Measurements from ENCODE around the gene PPP1CA.

DNA sequence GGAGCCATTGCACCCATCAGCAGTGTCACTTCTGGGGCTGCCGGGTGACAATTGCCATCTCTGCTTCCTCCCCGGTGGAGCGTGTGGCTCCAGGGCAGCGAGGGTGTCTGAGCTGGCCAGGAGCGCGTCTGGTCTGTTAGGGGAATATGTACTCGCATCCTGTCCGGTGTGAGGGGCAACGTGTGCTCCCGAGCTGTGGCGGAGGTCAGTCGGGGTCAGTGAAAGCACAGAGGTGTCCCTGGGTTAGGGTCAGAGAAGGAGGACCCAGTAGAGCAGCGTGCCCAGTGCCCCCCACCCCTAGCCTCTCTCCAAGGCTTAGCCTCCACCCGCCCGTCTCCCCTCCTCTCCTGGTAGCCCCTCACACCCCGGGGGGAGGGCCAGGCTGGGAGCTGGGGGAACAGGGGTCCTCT lies 29.7 kb downstream of the PPP1CA start:
- no peak for TF ChIP-seq EZH2 (IDR thresholded peaks at IDR 0.05; ENCODE audit: low read length, missing control alignments)
- TF ChIP-seq, protein P1, sequence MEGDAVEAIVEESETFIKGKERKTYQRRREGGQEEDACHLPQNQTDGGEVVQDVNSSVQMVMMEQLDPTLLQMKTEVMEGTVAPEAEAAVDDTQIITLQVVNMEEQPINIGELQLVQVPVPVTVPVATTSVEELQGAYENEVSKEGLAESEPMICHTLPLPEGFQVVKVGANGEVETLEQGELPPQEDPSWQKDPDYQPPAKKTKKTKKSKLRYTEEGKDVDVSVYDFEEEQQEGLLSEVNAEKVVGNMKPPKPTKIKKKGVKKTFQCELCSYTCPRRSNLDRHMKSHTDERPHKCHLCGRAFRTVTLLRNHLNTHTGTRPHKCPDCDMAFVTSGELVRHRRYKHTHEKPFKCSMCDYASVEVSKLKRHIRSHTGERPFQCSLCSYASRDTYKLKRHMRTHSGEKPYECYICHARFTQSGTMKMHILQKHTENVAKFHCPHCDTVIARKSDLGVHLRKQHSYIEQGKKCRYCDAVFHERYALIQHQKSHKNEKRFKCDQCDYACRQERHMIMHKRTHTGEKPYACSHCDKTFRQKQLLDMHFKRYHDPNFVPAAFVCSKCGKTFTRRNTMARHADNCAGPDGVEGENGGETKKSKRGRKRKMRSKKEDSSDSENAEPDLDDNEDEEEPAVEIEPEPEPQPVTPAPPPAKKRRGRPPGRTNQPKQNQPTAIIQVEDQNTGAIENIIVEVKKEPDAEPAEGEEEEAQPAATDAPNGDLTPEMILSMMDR (conservative IDR thresholded peaks at IDR 0.05 in 1 of 2, IDR thresholded peaks at IDR 0.05 in 1 of 2; ENCODE audit: low read depth in 1 of 2, low read length in 2 of 2), result no peak

Measured in fibroblast of lung (primary cell).